Vagina (tissue), 2 donors: Measurements from ENCODE around the gene GPC5.

ENCODE experiments used
- POLR2A ChIP-seq, 2 donors: fragments of 450-650 bp; IDR thresholded peaks; one replicate each; pipeline ENCODE4 v1.6.1; 2017; ENCODE audit warnings: antibody characterized with exemption in 2 of 2, mild to moderate bottlenecking in 2 of 2, moderate library complexity in 2 of 2
- TF ChIP-seq, protein P1 (sequence below), 3 experiments: fragments of 450-650 bp in 2 of 3; fragments of 200-600 bp in 1 of 3; sonication (generic) in 1 of 3; IDR thresholded peaks; one replicate each; pipeline ENCODE4 v1.5.1; 2017 to 2019; ENCODE audit warnings: antibody characterized with exemption in 3 of 3, mild to moderate bottlenecking in 2 of 3, moderate library complexity in 2 of 3

- TF ChIP-seq, protein P1, sequence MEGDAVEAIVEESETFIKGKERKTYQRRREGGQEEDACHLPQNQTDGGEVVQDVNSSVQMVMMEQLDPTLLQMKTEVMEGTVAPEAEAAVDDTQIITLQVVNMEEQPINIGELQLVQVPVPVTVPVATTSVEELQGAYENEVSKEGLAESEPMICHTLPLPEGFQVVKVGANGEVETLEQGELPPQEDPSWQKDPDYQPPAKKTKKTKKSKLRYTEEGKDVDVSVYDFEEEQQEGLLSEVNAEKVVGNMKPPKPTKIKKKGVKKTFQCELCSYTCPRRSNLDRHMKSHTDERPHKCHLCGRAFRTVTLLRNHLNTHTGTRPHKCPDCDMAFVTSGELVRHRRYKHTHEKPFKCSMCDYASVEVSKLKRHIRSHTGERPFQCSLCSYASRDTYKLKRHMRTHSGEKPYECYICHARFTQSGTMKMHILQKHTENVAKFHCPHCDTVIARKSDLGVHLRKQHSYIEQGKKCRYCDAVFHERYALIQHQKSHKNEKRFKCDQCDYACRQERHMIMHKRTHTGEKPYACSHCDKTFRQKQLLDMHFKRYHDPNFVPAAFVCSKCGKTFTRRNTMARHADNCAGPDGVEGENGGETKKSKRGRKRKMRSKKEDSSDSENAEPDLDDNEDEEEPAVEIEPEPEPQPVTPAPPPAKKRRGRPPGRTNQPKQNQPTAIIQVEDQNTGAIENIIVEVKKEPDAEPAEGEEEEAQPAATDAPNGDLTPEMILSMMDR (IDR thresholded peaks at IDR 0.05) = no peak
- no peak for TF ChIP-seq POLR2A (IDR thresholded peaks at IDR 0.05)
These were observed 128.2 kb downstream of the GPC5 start for GRCh38 chr13:91526543-91527033.
